ENCODE results near the gene CREBZF.

DNA sequence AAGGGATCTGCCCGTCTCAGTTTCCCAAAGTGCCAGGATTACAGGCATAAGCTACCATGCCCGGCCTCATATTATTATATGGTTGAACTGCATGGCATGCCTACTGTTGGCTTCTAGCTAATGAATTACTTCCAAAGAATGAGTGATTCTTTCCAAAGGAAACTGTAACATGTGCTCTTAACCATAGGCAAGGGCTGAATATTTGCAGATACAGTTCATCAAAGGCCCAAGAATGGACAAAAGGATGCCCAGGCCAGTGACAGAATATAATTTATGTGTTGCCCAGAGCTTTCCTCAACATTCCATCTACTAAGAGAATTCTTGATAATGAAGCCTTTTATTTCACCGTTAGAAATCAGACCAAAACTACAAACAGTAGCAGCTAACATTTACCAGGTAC lies 48.0 kb upstream of the CREBZF start:
- TF ChIP-seq EZH2 (IDR thresholded peaks at IDR 0.05), result no peak
- TF ChIP-seq, protein P1, sequence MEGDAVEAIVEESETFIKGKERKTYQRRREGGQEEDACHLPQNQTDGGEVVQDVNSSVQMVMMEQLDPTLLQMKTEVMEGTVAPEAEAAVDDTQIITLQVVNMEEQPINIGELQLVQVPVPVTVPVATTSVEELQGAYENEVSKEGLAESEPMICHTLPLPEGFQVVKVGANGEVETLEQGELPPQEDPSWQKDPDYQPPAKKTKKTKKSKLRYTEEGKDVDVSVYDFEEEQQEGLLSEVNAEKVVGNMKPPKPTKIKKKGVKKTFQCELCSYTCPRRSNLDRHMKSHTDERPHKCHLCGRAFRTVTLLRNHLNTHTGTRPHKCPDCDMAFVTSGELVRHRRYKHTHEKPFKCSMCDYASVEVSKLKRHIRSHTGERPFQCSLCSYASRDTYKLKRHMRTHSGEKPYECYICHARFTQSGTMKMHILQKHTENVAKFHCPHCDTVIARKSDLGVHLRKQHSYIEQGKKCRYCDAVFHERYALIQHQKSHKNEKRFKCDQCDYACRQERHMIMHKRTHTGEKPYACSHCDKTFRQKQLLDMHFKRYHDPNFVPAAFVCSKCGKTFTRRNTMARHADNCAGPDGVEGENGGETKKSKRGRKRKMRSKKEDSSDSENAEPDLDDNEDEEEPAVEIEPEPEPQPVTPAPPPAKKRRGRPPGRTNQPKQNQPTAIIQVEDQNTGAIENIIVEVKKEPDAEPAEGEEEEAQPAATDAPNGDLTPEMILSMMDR (IDR thresholded peaks at IDR 0.05), result no peak

Measured in neural progenitor cell (in vitro differentiated cells).